SK-N-SH treated with all-trans-retinoic acid at 6 μM for 48 hours (cell line): ENCODE measurements around the gene DOCK4.

Source experiments
- ARNTL ChIP-seq: fragments of 450-650 bp; formaldehyde crosslinking; IDR thresholded peaks from 2 replicates; pipeline ENCODE4 v1.5.0; 2020; ENCODE audit warnings: low read depth, mild to moderate bottlenecking, moderate library complexity, borderline replicate concordance
- CREB5 ChIP-seq: fragments of 250-450 bp; sonication (Bioruptor Pico); IDR thresholded peaks from 2 replicates; pipeline ENCODE4 v1.5.1; 2020; ENCODE audit warnings: low read depth, mild to moderate bottlenecking, moderate library complexity
- GLIS3 ChIP-seq: fragments of 250-450 bp; sonication (Bioruptor Pico); IDR thresholded peaks from 2 replicates; pipeline ENCODE4 v1.5.0; 2020; ENCODE audit warnings: mild to moderate bottlenecking, moderate library complexity
- ISL1 ChIP-seq: fragments of 250-450 bp; sonication (Bioruptor Pico); IDR thresholded peaks from 2 replicates; pipeline ENCODE4 v2.1.2; 2022; ENCODE audit warnings: mild to moderate bottlenecking, moderate library complexity
- OSR1 ChIP-seq: fragments of 250-450 bp; sonication (Bioruptor Pico); IDR thresholded peaks from 2 replicates; pipeline ENCODE4 v1.8.0; 2022; ENCODE audit warnings: moderate library complexity, mild to moderate bottlenecking, inconsistent platforms
- RARB ChIP-seq: fragments of 250-450 bp; sonication (Bioruptor Pico); IDR thresholded peaks from 2 replicates; pipeline ENCODE4 v1.8.0; 2021; ENCODE audit warnings: mild to moderate bottlenecking, moderate library complexity
- TCF4 ChIP-seq: fragments of 250-450 bp; sonication (Bioruptor Pico); IDR thresholded peaks from 2 replicates; pipeline ENCODE4 v1.8.0; 2021; ENCODE audit warnings: mild to moderate bottlenecking, moderate library complexity, borderline replicate concordance
- TOX ChIP-seq: fragments of 250-450 bp; sonication (Bioruptor Pico); IDR thresholded peaks from 2 replicates; pipeline ENCODE4 v1.8.0; 2021; ENCODE audit warnings: mild to moderate bottlenecking, moderate library complexity, borderline replicate concordance
- ZC3H10 ChIP-seq: fragments of 250-450 bp; sonication (Bioruptor Pico); IDR thresholded peaks from 2 replicates; pipeline ENCODE4 v1.5.1; 2021; ENCODE audit warnings: mild to moderate bottlenecking, moderate library complexity
- ZFP3 ChIP-seq: fragments of 250-450 bp; sonication (Bioruptor Pico); IDR thresholded peaks from 2 replicates; pipeline ENCODE4 v1.5.0; 2020; ENCODE audit warnings: mild to moderate bottlenecking, moderate library complexity
- ZNF70 ChIP-seq: fragments of 450-650 bp; formaldehyde crosslinking; IDR thresholded peaks from 2 replicates; pipeline ENCODE4 v1.5.0; 2020; ENCODE audit warnings: mild to moderate bottlenecking, moderate library complexity

- TF ChIP-seq ZC3H10 (CRISPR knock-in tag): no peak
- no peak for TF ChIP-seq RARB (CRISPR knock-in tag)
- no peak for TF ChIP-seq TCF4 (CRISPR knock-in tag)
- no peak for TF ChIP-seq ZFP3 (CRISPR knock-in tag)
- no peak for TF ChIP-seq OSR1
- no peak for TF ChIP-seq GLIS3
- TF ChIP-seq ISL1: no peak
- TF ChIP-seq ARNTL: no peak
- no peak for TF ChIP-seq ZNF70
- no peak for TF ChIP-seq TOX (CRISPR knock-in tag)
- TF ChIP-seq CREB5 (CRISPR knock-in tag): no peak
These were observed 80.9 kb downstream of the DOCK4 start for GRCh38 chr7:112125250-112125649.
